ENCODE measurements around the gene PAK4.
"Not testable (repeated sequence)": the region's sequence is repeated elsewhere in the genome, so short reads cannot be mapped to it uniquely, and the experiment has no call there.

- not testable (repeated sequence) for TF ChIP-seq POU5F1 (IDR thresholded peaks at IDR 0.05; ENCODE audit: low read depth, low read length); ATF3 (IDR thresholded peaks at IDR 0.05; ENCODE audit: insufficient read depth, low read depth, low read length); CTCF (IDR thresholded peaks at IDR 0.05; ENCODE audit: control extremely low read depth in 1 of 3, insufficient read depth in 1 of 3, low read depth in 1 of 3, low read length in 3 of 3); CREB1 (IDR thresholded peaks at IDR 0.05); EP300 (IDR thresholded peaks at IDR 0.05; ENCODE audit: borderline replicate concordance in 1 of 2, low read depth in 2 of 2, low read length in 2 of 2); RAD21 (IDR thresholded peaks at IDR 0.05 in 1 of 2, conservative IDR thresholded peaks at IDR 0.05 in 1 of 2; ENCODE audit: low read depth in 2 of 2, low read length in 2 of 2); GABPA (IDR thresholded peaks at IDR 0.05; ENCODE audit: borderline replicate concordance, insufficient read depth, low read length); POLR2A (IDR thresholded peaks at IDR 0.05; ENCODE audit: control extremely low read depth in 1 of 2, low read depth in 2 of 2, low read length in 2 of 2); RXRA (IDR thresholded peaks at IDR 0.05; ENCODE audit: insufficient read depth, low read depth, low read length); JUND (IDR thresholded peaks at IDR 0.05; ENCODE audit: low read length); MAX (IDR thresholded peaks at IDR 0.05); NANOG (IDR thresholded peaks at IDR 0.05; ENCODE audit: insufficient read depth, low read depth, low read length, poor library complexity, severe bottlenecking)
Measured at GRCh38 chr19:39143757-39144289, 18.2 kb downstream of the PAK4 start.
